Central memory CD4-positive, alpha-beta T cell (primary cell): ENCODE data around the gene SEC31A.
"Not testable (repeated sequence)": the region's sequence is repeated elsewhere in the genome, so short reads cannot be mapped to it uniquely, and the experiment has no call there.

Source experiments
- DNase-seq: peaks from one replicate; pipeline ENCODE4 v3.0.0; 2022

SEC31A gene

GRCh38 chr4:82896755-82897154, 5.8 kb upstream of the SEC31A start:
- DNase-seq: no peak

- no peak for DNase-seq
Observed at GRCh38 chr4:82893942-82894341, 3.0 kb upstream of the SEC31A start.

GRCh38 chr4:82892467-82892802, 1.5 kb upstream of the SEC31A start:
- no peak for DNase-seq

DNA sequence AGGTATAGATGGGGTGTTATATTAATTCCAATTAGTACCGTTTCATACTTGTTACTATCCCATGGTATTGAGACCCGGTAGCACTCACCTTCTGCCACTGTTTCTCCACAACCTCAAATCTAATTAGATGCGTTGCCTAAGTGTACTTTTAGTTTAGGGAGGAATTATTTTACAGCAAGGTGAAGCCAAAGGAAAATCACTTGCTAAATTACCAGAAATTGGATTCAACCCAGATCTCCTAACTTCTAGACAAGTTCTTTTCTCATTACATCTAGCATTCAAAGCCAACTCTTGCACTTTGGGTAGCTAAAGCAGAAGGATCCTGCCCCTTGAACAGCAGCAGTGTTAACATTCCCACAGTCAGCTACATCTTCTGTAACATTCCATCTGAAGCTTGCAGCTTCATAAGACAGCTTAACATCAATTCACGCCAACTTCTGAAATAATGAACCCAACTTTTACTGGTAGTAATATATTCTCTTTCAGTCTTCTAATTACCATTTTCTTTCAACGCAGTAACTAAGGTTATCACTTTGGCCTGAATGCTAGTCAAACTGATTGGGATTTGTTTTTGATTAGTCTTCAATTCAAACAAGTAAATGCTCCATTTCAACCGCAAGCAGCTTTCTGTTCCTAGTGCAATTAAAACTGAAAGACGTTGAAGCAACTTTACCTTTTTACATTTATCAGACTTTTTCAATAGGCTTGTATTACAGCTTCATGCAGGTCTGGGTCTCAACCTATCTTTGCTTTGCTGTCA, 934 bp upstream of the SEC31A start:
- no peak for DNase-seq

DNA sequence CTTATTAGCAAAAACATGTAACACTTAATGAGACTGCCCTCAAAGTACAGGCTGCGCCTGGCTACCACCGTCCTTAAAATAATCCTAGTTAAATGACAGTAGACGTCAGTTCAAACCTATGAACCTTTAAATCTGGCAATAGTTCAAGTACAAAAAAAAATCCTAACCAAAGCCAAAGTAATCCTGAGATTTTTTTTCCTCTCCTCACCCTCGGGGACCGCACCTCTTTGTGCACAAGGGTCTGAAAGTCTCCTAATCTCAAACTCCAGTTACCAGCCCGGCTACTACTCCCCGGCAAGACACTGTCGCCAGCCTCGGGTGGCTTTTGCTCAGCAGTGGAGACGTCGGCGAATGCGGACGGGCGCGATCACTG, 439 bp downstream of the SEC31A start:
- no peak for DNase-seq

- DNase-seq: no peak
Observed at GRCh38 chr4:82889287-82889686, 1.7 kb downstream of the SEC31A start.

GRCh38 chr4:82886147-82886942, 4.6 kb downstream of the SEC31A start:
- DNase-seq: no peak

DNA sequence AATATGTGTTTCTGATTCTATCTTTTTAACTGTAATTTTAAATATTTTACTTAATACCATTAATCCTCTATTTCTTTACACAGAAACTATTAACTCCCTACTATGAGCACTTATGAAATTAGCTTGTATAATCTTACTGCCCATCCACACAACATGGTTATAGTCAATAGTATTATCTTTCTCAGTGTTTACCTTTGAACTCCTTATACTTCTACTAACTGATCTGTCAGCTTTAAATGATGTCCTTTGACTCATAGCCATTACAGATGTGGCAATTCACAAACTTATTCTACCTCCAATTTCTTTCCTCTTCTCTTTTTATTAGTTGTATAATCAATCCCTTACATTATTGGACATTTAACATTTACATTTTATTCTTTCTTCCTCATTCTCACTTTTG, 5.5 kb downstream of the SEC31A start:
- no peak for DNase-seq

DNA sequence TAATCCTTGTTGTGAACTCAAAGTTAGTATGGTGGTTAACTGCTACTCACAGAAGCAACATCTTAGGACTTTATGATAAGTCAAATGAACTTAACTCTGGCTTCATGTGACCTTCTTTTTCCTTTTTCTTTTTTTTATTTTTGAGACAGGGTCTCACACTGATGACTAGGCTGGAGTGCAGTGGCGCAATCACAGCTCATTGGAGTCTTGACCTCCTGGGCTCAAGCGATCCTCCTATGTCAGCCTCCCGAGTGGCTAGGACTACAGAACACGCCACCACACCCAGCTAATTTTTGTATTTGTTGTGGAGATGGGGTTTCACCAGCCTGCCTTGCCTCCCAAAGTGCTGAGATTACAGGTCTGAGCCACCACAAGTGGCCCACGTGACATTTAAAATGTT, 22.4 kb downstream of the SEC31A start:
- DNase-seq: no peak

- DNase-seq: no peak
Observed at GRCh38 chr4:82866706-82867385, 24.1 kb downstream of the SEC31A start.

DNA sequence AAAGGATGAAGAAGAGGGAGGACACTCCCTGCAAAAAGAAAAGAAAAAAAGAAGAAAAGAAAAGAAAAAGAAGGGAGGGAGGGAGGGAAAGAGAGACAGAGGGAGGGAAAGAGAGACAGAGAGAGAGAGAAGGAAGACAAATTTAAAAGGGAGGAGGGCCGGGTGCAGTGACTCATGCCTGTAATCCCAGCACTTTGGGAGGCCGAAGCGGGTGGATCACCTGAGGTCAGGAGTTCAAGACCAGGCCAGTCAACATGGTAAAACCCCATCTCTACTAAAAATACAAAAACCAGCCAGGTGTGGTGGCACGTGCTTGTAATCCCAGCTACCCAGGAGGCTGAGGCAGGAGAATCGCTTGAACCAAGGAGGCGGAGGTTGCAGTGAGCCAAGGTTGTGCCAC, 24.9 kb downstream of the SEC31A start:
- DNase-seq: not testable (repeated sequence)

DNA sequence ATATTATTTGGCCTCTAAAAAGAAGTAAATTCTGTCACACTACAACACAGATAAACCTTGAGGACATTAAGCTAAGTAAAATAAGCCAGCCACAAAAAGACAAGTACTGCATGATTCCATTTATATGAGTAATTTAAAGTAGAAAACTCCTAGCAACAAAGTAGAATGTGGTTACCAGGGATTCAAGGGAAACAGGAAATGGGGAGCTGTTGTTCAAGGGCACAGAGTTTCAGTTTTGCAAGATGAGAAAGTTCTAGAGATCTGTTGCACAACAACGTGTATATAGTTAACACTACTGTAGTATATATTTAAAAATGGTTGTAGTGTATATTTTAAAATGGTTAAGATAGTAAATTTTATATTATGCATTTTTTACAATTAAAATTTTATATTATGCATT, 25.4 kb downstream of the SEC31A start:
- peak; percentile 39 for DNase-seq

GRCh38 chr4:82864336-82864979, 26.5 kb downstream of the SEC31A start:
- no peak for DNase-seq

DNA sequence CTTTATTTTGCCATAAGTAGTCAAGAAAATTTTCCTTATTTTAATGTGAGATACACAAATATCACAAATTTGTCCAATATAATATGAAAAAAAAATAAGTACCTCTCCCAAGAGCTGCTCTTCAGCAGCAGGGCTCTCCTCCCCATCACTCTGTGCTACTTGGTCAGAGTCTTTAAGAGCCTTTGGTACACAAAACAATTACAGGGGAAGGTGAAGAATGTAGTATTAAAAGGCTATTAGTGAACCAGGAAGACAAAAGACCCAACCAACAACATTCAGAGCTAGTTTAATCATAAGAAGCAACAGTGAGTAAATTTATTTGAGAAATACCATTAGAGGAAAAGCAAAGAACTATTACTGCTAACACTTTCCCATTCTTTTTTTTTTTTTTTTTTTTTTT, 29.4 kb downstream of the SEC31A start:
- no peak for DNase-seq

GRCh38 chr4:82860487-82860886, 30.5 kb downstream of the SEC31A start:
- not testable (repeated sequence) for DNase-seq

DNA sequence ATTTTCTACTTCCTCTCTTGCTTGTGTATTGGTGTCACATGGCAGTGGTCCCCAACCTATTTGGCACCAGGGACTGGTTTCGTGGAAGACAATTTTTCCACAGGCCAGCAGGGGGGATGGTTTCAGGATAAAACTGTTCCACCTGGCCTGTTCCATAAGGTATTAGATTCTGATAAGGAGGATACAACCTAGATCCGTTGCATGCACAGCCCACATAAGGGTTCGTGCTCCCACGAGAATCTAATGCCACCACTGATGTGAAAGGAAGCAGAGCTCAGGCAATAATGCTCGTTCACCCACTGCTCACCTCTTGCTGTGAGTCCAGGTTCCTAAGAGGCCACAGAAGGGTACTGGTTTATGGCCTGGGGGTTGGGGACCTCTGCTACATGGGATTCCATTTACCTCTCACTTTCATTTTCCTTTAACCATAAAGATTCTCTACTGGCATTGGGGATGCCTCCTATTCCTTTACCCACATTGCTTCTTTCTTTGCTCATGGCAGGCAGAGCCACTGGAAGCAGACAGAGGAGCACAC, 38.1 kb downstream of the SEC31A start:
- DNase-seq: no peak

DNA sequence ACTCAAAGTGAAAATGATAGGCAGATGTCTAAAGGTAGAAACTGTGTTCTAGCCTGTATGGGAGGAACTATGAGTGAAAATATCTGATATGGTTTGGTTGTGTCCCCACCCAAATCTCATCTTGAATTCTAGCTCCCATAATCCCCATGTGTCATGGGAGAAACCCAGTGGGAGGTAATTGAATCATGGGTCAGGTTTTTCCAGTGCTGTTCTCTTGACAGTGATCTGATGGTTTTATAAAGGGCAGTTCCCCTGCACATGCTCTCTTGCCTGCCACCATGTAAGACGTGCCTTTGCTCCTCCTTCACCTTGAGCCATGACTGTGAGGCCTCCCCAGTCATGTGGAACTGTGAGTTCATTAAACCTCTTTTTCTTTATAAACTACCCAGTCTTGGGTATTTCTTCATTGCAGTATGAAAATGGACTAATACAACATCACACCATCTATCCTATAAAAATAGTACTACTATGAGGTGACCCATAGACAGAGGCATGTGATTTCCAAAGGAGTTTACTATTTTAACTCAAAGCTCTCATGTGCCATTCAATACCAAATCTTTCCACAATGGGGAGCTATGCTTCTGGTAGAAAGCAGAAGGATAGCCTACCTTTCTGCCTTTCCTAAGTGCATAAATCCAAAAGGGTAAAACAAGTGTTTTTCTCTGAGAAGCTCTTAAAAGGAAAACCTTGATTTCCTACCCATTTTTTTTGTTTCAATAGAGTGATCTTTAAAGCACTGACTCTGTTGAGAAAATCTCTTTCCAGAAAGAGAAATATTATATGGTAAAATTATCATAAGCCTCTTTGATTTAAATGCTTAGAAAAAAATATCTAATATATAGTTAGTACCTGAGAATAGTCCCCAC, 38.8 kb downstream of the SEC31A start:
- DNase-seq: peak; percentile 7

DNA sequence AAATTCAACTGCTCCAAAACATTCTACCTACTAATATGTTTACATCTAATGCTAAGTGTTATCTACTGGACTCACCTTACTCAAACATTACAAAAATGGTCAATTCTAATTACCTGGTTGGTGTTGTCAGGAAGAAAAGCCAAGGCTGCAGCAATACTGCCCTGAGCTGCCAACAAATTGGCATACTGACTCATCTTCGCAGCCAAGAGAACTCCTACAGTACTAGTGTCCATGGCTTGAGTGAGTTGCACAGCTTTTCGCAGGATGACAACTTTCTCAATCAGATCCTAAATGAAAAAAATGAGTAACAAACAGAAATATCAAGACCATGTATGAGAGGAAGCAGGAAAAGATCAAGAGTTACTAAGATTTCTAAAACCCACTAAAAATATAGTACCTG, 39.6 kb downstream of the SEC31A start:
- DNase-seq: no peak

DNA sequence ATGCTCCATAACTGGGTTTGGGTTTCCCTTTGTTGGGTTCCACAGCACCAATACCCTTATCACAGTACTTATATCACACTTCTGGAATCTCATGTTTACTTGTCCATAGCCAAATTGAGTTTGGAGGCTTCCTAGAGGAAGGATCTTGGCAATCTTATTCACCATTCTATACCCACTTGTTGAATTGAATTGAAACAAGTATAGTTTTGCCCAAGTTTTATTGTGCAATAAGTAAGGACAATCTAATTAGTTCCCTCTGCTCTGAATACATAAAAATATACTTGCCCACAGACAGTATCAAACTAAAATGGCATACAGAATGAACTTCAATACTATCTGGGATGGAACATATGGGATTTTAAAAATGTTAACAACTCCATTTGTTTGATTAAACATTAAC, 40.3 kb downstream of the SEC31A start:
- DNase-seq: no peak

DNA sequence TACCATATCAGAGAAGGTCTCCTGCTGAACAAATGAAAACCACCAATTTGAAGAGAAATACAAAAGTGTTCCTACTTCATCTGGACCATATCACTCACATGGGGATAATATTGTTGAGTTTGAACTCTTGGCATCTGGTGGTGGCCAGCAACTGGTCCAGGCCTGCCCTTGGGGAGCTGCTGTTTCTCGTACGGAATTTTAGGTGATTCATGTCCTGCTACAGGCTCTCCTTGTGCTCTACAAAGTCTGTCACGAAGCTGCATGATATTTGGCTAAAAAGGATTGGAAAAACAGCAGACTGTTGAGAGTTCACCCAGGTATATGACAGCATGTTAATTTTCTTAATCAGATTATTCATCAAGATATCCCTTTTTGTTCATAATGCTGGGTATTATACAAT, 42.2 kb downstream of the SEC31A start:
- DNase-seq: no peak

GRCh38 chr4:82842593-82842992, 48.4 kb downstream of the SEC31A start:
- DNase-seq: no peak

DNA sequence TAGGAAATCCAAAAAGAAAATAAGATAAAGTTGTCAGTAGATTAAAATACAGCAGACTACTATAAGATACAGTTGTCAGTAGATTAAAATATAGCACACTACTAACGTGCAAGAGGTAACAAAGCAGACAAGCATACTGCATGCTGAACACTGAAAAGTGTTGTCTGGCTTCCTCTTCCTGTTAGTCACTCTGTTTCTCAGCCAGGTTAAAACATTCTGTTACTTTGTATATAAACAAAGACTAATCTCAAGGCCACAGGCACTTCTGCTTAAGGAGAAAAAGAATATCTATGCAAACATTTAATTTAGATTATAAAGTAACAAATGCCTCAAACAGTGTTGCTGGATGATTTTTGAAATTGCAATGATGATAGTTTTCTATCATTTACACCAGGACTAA, 51.3 kb downstream of the SEC31A start:
- DNase-seq: no peak
